HEK293T (cell line): Measurements from ENCODE around the gene SLC38A6.

Experiments used
- FOXA1 ChIP-seq: fragments of 450-650 bp; IDR thresholded peaks from 2 replicates; pipeline ENCODE4 v1.6.1; 2016; ENCODE audit warnings: mild to moderate bottlenecking
- FOXK2 ChIP-seq: fragments of 450-650 bp; IDR thresholded peaks from 2 replicates; pipeline ENCODE4 v1.6.1; 2016; ENCODE audit warnings: mild to moderate bottlenecking
- FOXM1 ChIP-seq: fragments of 450-650 bp; IDR thresholded peaks from 2 replicates; pipeline ENCODE4 v1.6.1; 2017; ENCODE audit warnings: mild to moderate bottlenecking, borderline replicate concordance
- L3MBTL2 ChIP-seq: fragments of 450-650 bp; conservative IDR thresholded peaks from 2 replicates; pipeline ENCODE4 v1.6.1; 2016; ENCODE audit warnings: mild to moderate bottlenecking
- NFRKB ChIP-seq: fragments of 450-650 bp; IDR thresholded peaks from 2 replicates; pipeline ENCODE4 v1.6.1; 2016; ENCODE audit warnings: mild to moderate bottlenecking, moderate library complexity
- SP1 ChIP-seq: fragments of 450-650 bp; IDR thresholded peaks from 2 replicates; pipeline ENCODE4 v1.6.1; 2017
- SUZ12 ChIP-seq: fragments of 450-650 bp; IDR thresholded peaks from 2 replicates; pipeline ENCODE4 v1.6.1; 2016; ENCODE audit warnings: mild to moderate bottlenecking
- TARDBP ChIP-seq: fragments of 450-650 bp; IDR thresholded peaks from 2 replicates; pipeline ENCODE4 v1.6.1; 2016
- TF ChIP-seq, protein P1 (sequence below): fragments of 450-650 bp; IDR thresholded peaks from 2 replicates; pipeline ENCODE4 v1.6.1; 2016

DNA sequence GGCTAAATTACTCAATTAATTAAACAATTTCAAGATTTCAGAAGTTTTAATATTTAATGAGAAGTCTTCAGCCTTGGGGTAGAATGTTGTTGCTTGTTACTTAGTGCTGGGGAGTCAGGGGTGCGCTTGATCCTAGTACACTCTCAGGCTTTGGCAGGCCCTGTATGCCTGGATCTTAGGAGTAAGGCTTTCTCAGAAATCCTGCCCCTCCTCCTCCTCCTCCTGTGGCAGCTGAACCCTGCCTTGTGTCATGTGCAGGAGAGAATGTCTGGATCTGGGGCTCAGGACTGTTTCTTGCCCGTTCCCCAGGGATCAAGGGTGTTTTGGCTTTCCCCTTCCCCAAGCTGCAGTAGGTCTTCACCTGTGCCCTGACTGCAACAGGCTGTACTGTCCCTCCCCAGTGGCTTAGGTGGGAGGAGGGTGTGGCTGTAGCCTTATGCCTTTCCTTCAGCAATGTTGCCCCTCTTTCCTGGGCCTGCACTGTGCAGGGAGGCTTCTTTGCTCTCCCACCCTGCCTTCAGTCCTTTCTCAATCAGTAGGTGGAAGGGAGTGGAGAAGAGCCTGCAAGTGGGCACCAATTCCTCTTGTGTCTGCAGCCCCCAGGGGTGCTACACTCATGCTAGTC lies 108.2 kb downstream of the SLC38A6 start:
- TF ChIP-seq SUZ12 (no peak), FOXM1 (no peak), TARDBP (no peak), SP1 (no peak), FOXK2 (no peak), FOXA1 (no peak), NFRKB (no peak), L3MBTL2 (no peak)
- TF ChIP-seq, protein P1, sequence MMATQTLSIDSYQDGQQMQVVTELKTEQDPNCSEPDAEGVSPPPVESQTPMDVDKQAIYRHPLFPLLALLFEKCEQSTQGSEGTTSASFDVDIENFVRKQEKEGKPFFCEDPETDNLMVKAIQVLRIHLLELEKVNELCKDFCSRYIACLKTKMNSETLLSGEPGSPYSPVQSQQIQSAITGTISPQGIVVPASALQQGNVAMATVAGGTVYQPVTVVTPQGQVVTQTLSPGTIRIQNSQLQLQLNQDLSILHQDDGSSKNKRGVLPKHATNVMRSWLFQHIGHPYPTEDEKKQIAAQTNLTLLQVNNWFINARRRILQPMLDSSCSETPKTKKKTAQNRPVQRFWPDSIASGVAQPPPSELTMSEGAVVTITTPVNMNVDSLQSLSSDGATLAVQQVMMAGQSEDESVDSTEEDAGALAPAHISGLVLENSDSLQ = no peak
